Uterus (tissue), 2 donors: ENCODE measurements around the gene SLC39A11.

Source experiments
- CTCF ChIP-seq, 4 experiments: fragments of 200-600 bp in 2 of 4; fragments of 450-650 bp in 2 of 4; sonication (generic) in 2 of 4; IDR thresholded peaks; one replicate each; pipeline ENCODE4 v1.5.1; 2016 to 2019; ENCODE audit warnings: antibody characterized with exemption in 4 of 4, mild to moderate bottlenecking in 2 of 4, moderate library complexity in 1 of 4
- POLR2A ChIP-seq, 2 donors: fragments of 450-650 bp; IDR thresholded peaks; one replicate each; pipeline ENCODE4 v1.6.1; 2016; ENCODE audit warnings: antibody characterized with exemption in 2 of 2, mild to moderate bottlenecking in 1 of 2, moderate library complexity in 1 of 2

DNA sequence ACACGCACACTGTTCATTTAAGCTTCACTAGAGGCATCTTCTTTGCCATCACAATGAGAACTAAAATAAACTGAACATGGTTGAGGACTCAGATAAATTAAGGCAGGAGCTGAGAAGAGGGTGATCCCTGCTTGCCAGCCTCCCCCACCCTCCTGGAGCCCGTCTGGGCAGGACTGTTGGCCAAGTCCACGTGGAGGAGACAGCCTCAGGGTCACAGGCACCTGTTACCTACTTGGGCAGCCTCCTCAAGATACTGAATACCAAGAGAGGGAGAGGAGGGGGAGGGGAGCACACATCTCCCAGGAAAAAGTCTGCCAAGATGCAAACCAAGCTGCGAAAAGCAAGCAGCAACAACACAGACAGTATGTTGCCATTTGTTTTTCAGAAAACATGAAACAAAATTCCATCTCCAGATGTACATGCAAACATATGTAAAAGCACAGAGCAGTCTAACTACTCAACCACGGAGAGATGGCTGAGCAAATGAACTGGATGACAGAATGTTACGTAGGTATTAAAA lies 67.4 kb downstream of the SLC39A11 start:
- TF ChIP-seq CTCF (IDR thresholded peaks at IDR 0.05) = no peak
- TF ChIP-seq POLR2A (IDR thresholded peaks at IDR 0.05) = no peak
